GM23338 (cell line): ENCODE measurements around the gene GADL1. TPM values are rescaled to one million over a fixed set of nuclear protein-coding genes. Genes with fewer than 3 reads are reported as not detected.

Experiments
- ATAC-seq: fragments of 200-7000 bp; cut with Tn5 transposase; 3 replicates; pipeline ENCODE4 v1.9.1; 2020
- DNase-seq: peaks from one replicate; pipeline ENCODE4 v3.0.0-alpha.2; 2015; ENCODE audit warnings: low spot score
- H2AFZ ChIP-seq: fragments of 200-600 bp; sonication (generic); 2 replicates; pipeline ENCODE4 v1.8.0; 2016; ENCODE audit warnings: antibody characterized with exemption, mild to moderate bottlenecking, moderate library complexity
- H3F3A ChIP-seq: fragments of 200-600 bp; sonication (generic); replicated peaks from 2 replicates; pipeline ENCODE4 v1.8.0; 2017; ENCODE audit warnings: antibody characterized with exemption, mixed run types, low read depth
- H3K27ac ChIP-seq: fragments of 200-600 bp; sonication (generic); 2 replicates; pipeline ENCODE4 v1.6.1; 2016; ENCODE audit warnings: low read depth
- H3K27me3 ChIP-seq: fragments of 200-600 bp; sonication (generic); 2 replicates; pipeline ENCODE4 v1.8.0; 2016; ENCODE audit warnings: mild to moderate bottlenecking, mixed run types, moderate library complexity; ENCODE audit not compliant: insufficient read depth
- H3K36me3 ChIP-seq: fragments of 200-600 bp; sonication (generic); 2 replicates; pipeline ENCODE4 v1.8.0; 2016; ENCODE audit warnings: mild to moderate bottlenecking; ENCODE audit not compliant: insufficient read depth
- H3K4me1 ChIP-seq: fragments of 200-600 bp; sonication (generic); 2 replicates; pipeline ENCODE4 v1.8.0; 2016; ENCODE audit warnings: mild to moderate bottlenecking, moderate library complexity; ENCODE audit not compliant: insufficient read depth
- H3K4me2 ChIP-seq: fragments of 200-600 bp; sonication (generic); 2 replicates; pipeline ENCODE4 v1.7.1; 2017; ENCODE audit warnings: mixed run types
- H3K4me3 ChIP-seq: fragments of 200-600 bp; sonication (generic); 2 replicates; pipeline ENCODE4 v1.6.1; 2016; ENCODE audit warnings: mixed run types
- H3K79me2 ChIP-seq: fragments of 200-600 bp; sonication (generic); replicated peaks from 2 replicates; pipeline ENCODE4 v1.8.0; 2017; ENCODE audit warnings: mild to moderate bottlenecking; ENCODE audit not compliant: insufficient read depth
- H3K9me2 ChIP-seq: fragments of 200-600 bp; sonication (generic); 2 replicates; pipeline ENCODE4 v1.8.0; 2017; ENCODE audit not compliant: insufficient read depth
- H4K20me1 ChIP-seq: fragments of 200-600 bp; sonication (generic); replicated peaks from 2 replicates; pipeline ENCODE4 v1.8.0; 2017; ENCODE audit warnings: mild to moderate bottlenecking; ENCODE audit not compliant: insufficient read depth
- H3K27ac Mint-ChIP-seq: 2 replicates; pipeline ENCODE4 v1.8.0; 2020; ENCODE audit warnings: inconsistent platforms, mild to moderate bottlenecking, moderate library complexity, mixed read lengths
- H3K27me3 Mint-ChIP-seq: 3 replicates; pipeline ENCODE4 v1.8.0; 2022; ENCODE audit warnings: low read depth, mild to moderate bottlenecking, moderate library complexity, mixed read lengths, inconsistent platforms; ENCODE audit not compliant: insufficient read depth, poor library complexity
- H3K36me3 Mint-ChIP-seq: 3 replicates; pipeline ENCODE4 v1.8.0; 2021; ENCODE audit warnings: low read depth, mild to moderate bottlenecking, inconsistent platforms, moderate library complexity, mixed read lengths
- H3K4me1 Mint-ChIP-seq: 3 replicates; pipeline ENCODE4 v1.8.0; 2020; ENCODE audit warnings: mild to moderate bottlenecking, inconsistent platforms, mixed read lengths
- H3K4me3 Mint-ChIP-seq: 3 replicates; pipeline ENCODE4 v1.8.0; 2021; ENCODE audit warnings: moderate library complexity, mild to moderate bottlenecking, inconsistent platforms, mixed read lengths
- H3K9me3 Mint-ChIP-seq: 3 replicates; pipeline ENCODE4 v1.8.0; 2020; ENCODE audit warnings: moderate library complexity, mild to moderate bottlenecking, inconsistent platforms, mixed read lengths
- CREB1 ChIP-seq: fragments of 250-450 bp; sonication (Bioruptor Pico); IDR thresholded peaks from 2 replicates; pipeline ENCODE4 v1.5.0; 2020; ENCODE audit warnings: low read depth, mild to moderate bottlenecking, moderate library complexity
- CTCF ChIP-seq, 2 experiments: fragments of 200-600 bp in 1 of 2; sonication (generic) in 1 of 2; conservative IDR thresholded peaks; 2 replicates each; pipeline versions ENCODE4 v1.5.1 to v1.6.1; 2016 to 2017; ENCODE audit warnings: antibody characterized with exemption in 2 of 2, low read depth in 2 of 2, mild to moderate bottlenecking in 2 of 2, moderate library complexity in 1 of 2
- EZH2 ChIP-seq: fragments of 200-600 bp; sonication (generic); IDR thresholded peaks from one replicate; pipeline ENCODE4 v1.8.0; 2017; ENCODE audit warnings: antibody characterized with exemption, mild to moderate bottlenecking, low read depth; ENCODE audit not compliant: unreplicated experiment
- EZH2phosphoT487 ChIP-seq: fragments of 200-600 bp; sonication (generic); IDR thresholded peaks from one replicate; pipeline ENCODE4 v1.8.1; 2018; ENCODE audit warnings: antibody characterized with exemption; ENCODE audit not compliant: unreplicated experiment
- JUNB ChIP-seq: IDR thresholded peaks from one replicate; pipeline ENCODE4 v1.6.1; 2016; ENCODE audit warnings: antibody characterized with exemption; ENCODE audit not compliant: unreplicated experiment
- REST ChIP-seq: IDR thresholded peaks from one replicate; pipeline ENCODE4 v1.6.1; 2018; ENCODE audit warnings: antibody characterized with exemption; ENCODE audit not compliant: unreplicated experiment
- STAT1 ChIP-seq: IDR thresholded peaks from one replicate; pipeline ENCODE4 v1.6.1; 2016; ENCODE audit warnings: antibody characterized with exemption; ENCODE audit not compliant: unreplicated experiment
- ZNF114 ChIP-seq: fragments of 250-450 bp; sonication (Bioruptor Pico); IDR thresholded peaks from 2 replicates; pipeline ENCODE4 v1.5.0; 2020; ENCODE audit warnings: mild to moderate bottlenecking, moderate library complexity
- ZNF331 ChIP-seq: fragments of 250-450 bp; sonication (Bioruptor Pico); IDR thresholded peaks from 2 replicates; pipeline ENCODE4 v1.5.0; 2020; ENCODE audit warnings: low read depth, mild to moderate bottlenecking, moderate library complexity
- polyA plus RNA-seq: library from polyadenylated mRNA; unstranded; fragments of >200 nt; fragmentation: Nextera tagmentation; extraction: Ambion mirVana; gene quantifications from 2 replicates; pipeline ENCODE4 v1.2.1, GENCODE V29; 2016
- total RNA-seq: library from RNA; depleted of rRNA; stranded (reverse); fragments of >200 nt; shearing (Covaris generic); gene quantifications from 2 replicates; pipeline ENCODE4 v1.2.3, GENCODE V29; 2014
- TF ChIP-seq, protein P1 (sequence below): fragments of 250-450 bp; sonication (Bioruptor Pico); IDR thresholded peaks from 2 replicates; pipeline ENCODE4 v1.5.0; 2020; ENCODE audit warnings: mild to moderate bottlenecking, moderate library complexity
- TF ChIP-seq, protein P2 (sequence below): IDR thresholded peaks from 2 replicates; pipeline ENCODE4 v1.6.1; 2016; ENCODE audit warnings: antibody characterized with exemption

The GADL1 gene
- total and polyA plus RNA-seq, 2 experiments from 2014 or later = 0.35 to 0.50 TPM

DNA sequence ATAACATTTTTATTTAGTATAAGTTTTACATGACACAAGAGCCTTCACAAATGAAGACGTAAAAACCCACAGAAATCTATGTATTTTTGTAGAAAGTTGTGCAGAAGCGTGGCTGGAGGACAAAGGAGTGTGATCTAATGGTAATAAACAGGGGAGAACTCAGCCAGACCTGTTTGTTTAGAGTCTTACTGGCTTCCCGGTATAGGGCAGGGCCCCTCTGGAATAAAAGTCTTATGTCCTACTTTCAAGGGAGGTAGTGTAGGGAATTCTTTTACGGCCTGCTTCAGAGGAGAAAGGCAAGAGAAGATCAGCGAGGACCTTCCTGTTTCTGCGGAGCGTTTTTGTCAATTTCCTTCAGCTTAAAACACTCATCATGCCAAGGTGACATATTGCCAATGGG, 184.4 kb downstream of the GADL1 start (continued):
- TF ChIP-seq, protein P1, sequence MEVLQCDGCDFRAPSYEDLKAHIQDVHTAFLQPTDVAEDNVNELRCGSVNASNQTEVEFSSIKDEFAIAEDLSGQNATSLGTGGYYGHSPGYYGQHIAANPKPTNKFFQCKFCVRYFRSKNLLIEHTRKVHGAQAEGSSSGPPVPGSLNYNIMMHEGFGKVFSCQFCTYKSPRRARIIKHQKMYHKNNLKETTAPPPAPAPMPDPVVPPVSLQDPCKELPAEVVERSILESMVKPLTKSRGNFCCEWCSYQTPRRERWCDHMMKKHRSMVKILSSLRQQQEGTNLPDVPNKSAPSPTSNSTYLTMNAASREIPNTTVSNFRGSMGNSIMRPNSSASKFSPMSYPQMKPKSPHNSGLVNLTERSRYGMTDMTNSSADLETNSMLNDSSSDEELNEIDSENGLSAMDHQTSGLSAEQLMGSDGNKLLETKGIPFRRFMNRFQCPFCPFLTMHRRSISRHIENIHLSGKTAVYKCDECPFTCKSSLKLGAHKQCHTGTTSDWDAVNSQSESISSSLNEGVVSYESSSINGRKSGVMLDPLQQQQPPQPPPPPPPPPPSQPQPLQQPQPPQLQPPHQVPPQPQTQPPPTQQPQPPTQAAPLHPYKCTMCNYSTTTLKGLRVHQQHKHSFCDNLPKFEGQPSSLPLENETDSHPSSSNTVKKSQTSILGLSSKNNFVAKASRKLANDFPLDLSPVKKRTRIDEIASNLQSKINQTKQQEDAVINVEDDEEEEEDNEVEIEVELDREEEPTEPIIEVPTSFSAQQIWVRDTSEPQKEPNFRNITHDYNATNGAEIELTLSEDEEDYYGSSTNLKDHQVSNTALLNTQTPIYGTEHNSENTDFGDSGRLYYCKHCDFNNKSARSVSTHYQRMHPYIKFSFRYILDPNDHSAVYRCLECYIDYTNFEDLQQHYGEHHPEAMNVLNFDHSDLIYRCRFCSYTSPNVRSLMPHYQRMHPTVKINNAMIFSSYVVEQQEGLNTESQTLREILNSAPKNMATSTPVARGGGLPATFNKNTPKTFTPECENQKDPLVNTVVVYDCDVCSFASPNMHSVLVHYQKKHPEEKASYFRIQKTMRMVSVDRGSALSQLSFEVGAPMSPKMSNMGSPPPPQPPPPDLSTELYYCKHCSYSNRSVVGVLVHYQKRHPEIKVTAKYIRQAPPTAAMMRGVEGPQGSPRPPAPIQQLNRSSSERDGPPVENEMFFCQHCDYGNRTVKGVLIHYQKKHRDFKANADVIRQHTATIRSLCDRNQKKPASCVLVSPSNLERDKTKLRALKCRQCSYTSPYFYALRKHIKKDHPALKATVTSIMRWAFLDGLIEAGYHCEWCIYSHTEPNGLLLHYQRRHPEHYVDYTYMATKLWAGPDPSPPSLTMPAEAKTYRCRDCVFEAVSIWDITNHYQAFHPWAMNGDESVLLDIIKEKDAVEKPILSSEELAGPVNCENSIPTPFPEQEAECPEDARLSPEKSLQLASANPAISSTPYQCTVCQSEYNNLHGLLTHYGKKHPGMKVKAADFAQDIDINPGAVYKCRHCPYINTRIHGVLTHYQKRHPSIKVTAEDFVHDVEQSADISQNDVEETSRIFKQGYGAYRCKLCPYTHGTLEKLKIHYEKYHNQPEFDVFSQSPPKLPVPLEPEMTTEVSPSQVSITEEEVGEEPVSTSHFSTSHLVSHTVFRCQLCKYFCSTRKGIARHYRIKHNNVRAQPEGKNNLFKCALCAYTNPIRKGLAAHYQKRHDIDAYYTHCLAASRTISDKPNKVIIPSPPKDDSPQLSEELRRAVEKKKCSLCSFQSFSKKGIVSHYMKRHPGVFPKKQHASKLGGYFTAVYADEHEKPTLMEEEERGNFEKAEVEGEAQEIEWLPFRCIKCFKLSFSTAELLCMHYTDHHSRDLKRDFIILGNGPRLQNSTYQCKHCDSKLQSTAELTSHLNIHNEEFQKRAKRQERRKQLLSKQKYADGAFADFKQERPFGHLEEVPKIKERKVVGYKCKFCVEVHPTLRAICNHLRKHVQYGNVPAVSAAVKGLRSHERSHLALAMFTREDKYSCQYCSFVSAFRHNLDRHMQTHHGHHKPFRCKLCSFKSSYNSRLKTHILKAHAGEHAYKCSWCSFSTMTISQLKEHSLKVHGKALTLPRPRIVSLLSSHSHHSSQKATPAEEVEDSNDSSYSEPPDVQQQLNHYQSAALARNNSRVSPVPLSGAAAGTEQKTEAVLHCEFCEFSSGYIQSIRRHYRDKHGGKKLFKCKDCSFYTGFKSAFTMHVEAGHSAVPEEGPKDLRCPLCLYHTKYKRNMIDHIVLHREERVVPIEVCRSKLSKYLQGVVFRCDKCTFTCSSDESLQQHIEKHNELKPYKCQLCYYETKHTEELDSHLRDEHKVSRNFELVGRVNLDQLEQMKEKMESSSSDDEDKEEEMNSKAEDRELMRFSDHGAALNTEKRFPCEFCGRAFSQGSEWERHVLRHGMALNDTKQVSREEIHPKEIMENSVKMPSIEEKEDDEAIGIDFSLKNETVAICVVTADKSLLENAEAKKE = no peak
- no peak for TF ChIP-seq EZH2
- TF ChIP-seq JUNB = no peak
- TF ChIP-seq STAT1 = no peak
- no peak for TF ChIP-seq CREB1 (CRISPR knock-in tag)
- TF ChIP-seq, protein P2, sequence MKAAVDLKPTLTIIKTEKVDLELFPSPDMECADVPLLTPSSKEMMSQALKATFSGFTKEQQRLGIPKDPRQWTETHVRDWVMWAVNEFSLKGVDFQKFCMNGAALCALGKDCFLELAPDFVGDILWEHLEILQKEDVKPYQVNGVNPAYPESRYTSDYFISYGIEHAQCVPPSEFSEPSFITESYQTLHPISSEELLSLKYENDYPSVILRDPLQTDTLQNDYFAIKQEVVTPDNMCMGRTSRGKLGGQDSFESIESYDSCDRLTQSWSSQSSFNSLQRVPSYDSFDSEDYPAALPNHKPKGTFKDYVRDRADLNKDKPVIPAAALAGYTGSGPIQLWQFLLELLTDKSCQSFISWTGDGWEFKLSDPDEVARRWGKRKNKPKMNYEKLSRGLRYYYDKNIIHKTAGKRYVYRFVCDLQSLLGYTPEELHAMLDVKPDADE = no peak
- no peak for TF ChIP-seq CTCF (conservative IDR thresholded peaks at IDR 0.05; ENCODE audit: low read depth in 2 of 2)

DNA sequence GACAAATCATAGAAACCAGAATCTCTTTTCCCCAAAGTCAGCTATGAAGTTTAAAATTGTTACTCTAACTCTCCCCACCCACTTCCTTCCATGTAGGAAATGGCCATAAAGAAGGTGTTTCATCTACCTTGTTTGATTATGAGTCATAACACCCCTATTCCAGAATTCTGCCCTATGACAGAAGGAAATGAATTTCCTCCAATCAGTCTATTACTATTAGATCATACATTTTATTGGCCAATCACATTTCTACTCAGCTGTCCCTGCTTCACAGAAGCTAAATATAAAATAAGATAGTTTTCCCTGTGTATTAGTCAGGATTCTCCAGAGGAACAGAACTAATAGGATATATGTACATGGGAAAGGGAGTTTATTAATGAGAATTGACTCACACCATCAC, 186.0 kb downstream of the GADL1 start:
- H4K20me1 ChIP-seq = no peaks in the 10 kb centered on the region
- Mint-ChIP-seq H3K36me3 (peaks cover 29% of the 10 kb centered on the region), H3K4me3 (no peak overlapping the region), H3K27me3 (no peaks in the 10 kb centered on the region), H3K9me3 (peaks cover 27% of the 10 kb centered on the region), H3K4me1 (peaks cover 14% of the 10 kb centered on the region), H3K27ac (no peak overlapping the region)
- no peak overlapping the region for H3K4me2 ChIP-seq
- peaks cover 14% of the 10 kb centered on the region for H3K4me1 ChIP-seq
- H3K27ac ChIP-seq = no peak overlapping the region
- H3K4me3 ChIP-seq = no peak overlapping the region
- H3F3A ChIP-seq = no peaks in the 10 kb centered on the region
- H3K27me3 ChIP-seq = no peaks in the 10 kb centered on the region
- DNase-seq (no peak), ATAC-seq (no peak)
- H3K79me2 ChIP-seq = no peaks in the 10 kb centered on the region
- no peaks in the 10 kb centered on the region for H3K9me2 ChIP-seq
- H3K36me3 ChIP-seq = no peaks in the 10 kb centered on the region
- H2AFZ ChIP-seq = no peak overlapping the region
- TF ChIP-seq ZNF114 (no peak), EZH2phosphoT487 (no peak), REST (no peak), ZNF331 (no peak)
- TF ChIP-seq, protein P2 = no peak
